ENCODE results near the gene ETFA. TPM values are rescaled to one million over a fixed set of nuclear protein-coding genes. Genes with fewer than 3 reads are reported as not detected.

The ETFA gene
- total RNA-seq, 1 donor from 2014 or later: 112 TPM

DNA sequence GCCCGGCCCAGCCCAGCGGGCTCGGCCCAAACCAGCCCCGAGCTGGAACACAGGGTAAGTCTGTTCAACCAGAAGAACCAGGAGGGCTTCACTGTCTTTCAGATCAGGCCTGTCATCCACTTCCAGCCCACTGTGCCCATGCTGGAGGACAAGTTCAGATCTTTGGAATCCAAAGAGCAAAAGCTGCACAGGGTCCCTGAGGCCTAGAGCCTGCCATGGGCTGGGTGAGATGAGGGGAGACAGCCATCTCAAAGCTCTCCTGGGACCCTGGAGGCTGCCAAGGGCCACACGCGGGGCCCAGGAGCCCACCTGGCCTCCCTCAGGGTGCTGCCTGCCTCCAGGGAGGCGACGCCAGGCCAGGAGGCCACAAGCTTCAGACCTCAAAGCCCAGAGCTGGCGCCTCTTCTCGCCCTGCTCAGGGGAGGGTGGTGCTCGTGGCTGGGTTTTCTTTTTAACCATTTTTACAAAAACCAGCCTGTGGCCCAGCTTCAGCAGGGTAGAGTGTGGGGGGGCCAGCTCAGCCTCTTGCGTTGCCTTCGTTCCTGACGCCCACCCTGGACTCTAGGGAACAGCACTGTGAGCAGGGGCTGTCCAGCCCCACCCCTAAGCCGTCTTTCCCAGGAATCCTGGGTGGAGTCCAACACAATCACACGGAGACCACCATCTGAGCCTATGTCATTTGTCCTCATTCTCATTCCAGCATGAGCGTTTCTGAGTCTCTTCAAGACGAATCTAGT, 107.0 kb downstream of the ETFA start:
- no peaks in the 10 kb centered on the region for H3K27me3 Mint-ChIP-seq
- H3K4me1 Mint-ChIP-seq: no peaks in the 10 kb centered on the region
- ATAC-seq (ENCODE audit: low read depth) (no peak), DNase-seq (no peak)
- CTCF ChIA-PET: no interaction called here
- intact Hi-C loops (cut with micrococcal nuclease): no loop called here
- H3K9me3 Mint-ChIP-seq: no peaks in the 10 kb centered on the region
- H3K27ac Mint-ChIP-seq: no peak overlapping the region
- peaks cover 14% of the 10 kb centered on the region for H3K36me3 Mint-ChIP-seq (ENCODE audit: low read depth)
- POLR2A ChIA-PET: no interaction called here
- no peak overlapping the region for H3K4me3 Mint-ChIP-seq
- TF ChIP-seq CTCF (IDR thresholded peaks at IDR 0.05): no peak

DNA sequence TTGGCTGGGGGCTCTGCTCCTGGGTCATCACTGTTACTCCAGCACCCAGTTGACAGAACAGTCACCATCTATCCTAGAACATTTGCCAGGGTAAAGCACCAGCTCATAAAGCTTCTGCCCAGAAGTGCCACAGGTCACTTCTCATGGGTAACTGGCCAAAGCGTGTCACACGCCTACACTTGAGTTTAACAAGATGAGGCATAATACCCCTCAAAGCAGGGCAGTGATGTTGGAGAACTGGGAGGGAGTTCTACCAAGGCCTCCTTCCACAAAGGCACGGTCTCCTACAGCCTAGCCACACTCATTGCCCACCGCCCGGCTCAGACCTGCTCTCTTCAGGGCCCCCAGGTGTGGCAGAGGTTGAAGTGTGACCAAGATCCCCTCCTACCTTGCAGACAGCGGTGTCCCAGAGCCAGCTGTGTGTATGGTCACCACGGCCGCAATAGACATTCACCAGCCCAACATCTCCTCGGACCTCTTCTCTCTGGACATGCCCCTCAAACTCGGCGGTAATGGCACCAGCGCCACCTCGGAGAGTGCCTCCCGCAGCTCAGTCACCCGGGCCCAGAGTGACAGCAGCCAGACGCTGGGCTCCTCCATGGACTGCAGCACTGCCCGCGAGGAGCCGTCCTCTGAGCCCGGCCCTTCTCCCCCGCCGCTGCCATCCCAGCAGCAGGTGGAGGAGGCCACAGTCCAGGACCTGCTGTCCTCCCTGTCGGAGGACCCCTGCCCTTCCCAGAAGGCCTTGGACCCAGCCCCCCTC, 107.7 kb downstream of the ETFA start:
- Mint-ChIP-seq H3K27me3 (no peaks in the 10 kb centered on the region), H3K4me3 (no peak overlapping the region), H3K4me1 (peaks cover under 1% of the 10 kb centered on the region), H3K9me3 (no peaks in the 10 kb centered on the region), H3K36me3 (ENCODE audit: low read depth) (peaks cover 14% of the 10 kb centered on the region), H3K27ac (no peak overlapping the region)
- intact Hi-C loops (cut with micrococcal nuclease): no loop called here
- ATAC-seq (ENCODE audit: low read depth) (no peak), DNase-seq (no peak)
- POLR2A ChIA-PET: no interaction called here
- CTCF ChIA-PET: no interaction called here
- no peak for TF ChIP-seq CTCF (IDR thresholded peaks at IDR 0.05)

DNA sequence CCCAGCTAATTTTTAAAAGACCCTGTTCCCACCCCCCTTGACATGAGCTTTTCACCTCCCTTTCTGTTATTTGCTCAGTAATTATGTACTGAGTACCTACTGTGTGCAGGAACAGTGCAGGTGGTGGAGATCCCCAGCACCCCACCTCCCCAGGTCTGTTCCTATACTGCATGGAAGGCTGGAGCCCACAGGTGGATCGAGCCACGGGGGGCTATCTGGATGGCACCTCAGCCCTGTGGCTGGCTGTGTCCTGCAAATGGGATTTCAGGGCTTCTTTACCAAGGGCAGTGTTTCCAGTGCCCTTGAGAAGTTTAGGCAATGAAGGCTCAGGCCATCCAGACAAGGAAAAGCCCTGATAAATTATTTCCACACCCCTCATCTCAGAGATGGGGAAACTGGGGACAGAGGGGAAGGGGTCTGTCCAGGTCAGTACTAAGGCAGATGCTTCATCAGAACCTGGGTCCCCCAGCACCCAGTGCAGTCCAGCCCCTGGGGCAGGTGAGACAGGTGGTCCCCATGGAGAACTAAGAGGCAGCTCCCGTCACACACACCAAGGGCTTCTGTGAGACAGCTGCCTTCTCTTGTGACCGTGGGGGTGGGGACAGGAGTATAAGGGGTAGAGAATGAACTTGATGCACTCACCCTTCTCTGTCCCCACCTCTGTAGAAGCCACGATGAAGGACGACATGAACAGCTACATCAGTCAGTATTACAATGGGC, 109.6 kb downstream of the ETFA start:
- H3K4me3 Mint-ChIP-seq: no peak overlapping the region
- ATAC-seq (ENCODE audit: low read depth): no peak
- no peaks in the 10 kb centered on the region for H3K9me3 Mint-ChIP-seq

GRCh38 chr15:76200641-76201105, 110.6 kb downstream of the ETFA start:
- Mint-ChIP-seq H3K4me3 (no peak overlapping the region), H3K27me3 (no peaks in the 10 kb centered on the region), H3K9me3 (no peaks in the 10 kb centered on the region), H3K27ac (no peak overlapping the region), H3K36me3 (ENCODE audit: low read depth) (peaks cover 2% of the 10 kb centered on the region), H3K4me1 (peaks cover 21% of the 10 kb centered on the region)
- ChIA-PET CTCF (no interaction called here), POLR2A (no interaction called here)
- intact Hi-C loops (cut with micrococcal nuclease): no loop called here
- ATAC-seq (ENCODE audit: low read depth): no peak
- DNase-seq: no peak
- no peak for TF ChIP-seq CTCF (IDR thresholded peaks at IDR 0.05)

More for the DNA sequence above, 109.6 kb downstream of the ETFA start:
- CTCF ChIA-PET: no interaction called here
- Mint-ChIP-seq H3K27ac (no peak overlapping the region), H3K27me3 (no peaks in the 10 kb centered on the region), H3K4me1 (peaks cover 16% of the 10 kb centered on the region), H3K36me3 (ENCODE audit: low read depth) (peaks cover 4% of the 10 kb centered on the region)
- TF ChIP-seq CTCF (IDR thresholded peaks at IDR 0.05): no peak
- no peak for DNase-seq
- POLR2A ChIA-PET: no interaction called here
- intact Hi-C loops (cut with micrococcal nuclease): no loop called here

DNA sequence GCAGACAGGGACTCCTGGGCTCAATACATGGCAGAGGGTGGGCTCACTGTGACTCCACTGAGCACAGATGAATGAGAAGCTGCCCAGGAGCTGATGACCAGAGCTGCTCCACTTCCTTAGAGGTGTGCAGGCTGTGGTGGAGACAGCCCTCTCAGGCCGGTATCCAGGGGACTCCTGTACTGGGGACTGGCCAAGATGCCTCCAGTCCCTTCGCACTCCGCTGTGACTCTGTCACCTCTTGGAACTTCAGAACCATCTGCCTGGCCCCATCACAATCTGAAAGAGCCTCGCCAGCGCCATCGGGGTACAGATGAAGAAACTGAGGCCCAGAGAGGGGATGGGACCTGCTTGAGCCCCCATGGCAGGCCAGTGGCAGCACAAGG, 111.2 kb downstream of the ETFA start:
- CTCF ChIA-PET: no interaction called here
- ATAC-seq (ENCODE audit: low read depth): no peak
- intact Hi-C loops (cut with micrococcal nuclease): no loop called here
- Mint-ChIP-seq H3K4me3 (no peak overlapping the region), H3K9me3 (no peaks in the 10 kb centered on the region), H3K4me1 (peaks cover 21% of the 10 kb centered on the region), H3K36me3 (ENCODE audit: low read depth) (peaks cover 1% of the 10 kb centered on the region), H3K27me3 (no peaks in the 10 kb centered on the region), H3K27ac (no peak overlapping the region)
- TF ChIP-seq CTCF (IDR thresholded peaks at IDR 0.05): no peak
- DNase-seq: no peak
- POLR2A ChIA-PET: no interaction called here
